Panc1 (cell line): ENCODE results near the gene RAB7B. TPM values are rescaled to one million over a fixed set of nuclear protein-coding genes. Genes with fewer than 3 reads are reported as not detected.

Experiments
- ATAC-seq: fragments of 200-7000 bp; cut with Tn5 transposase; 2 replicates; pipeline ENCODE4 v1.9.1; 2020; ENCODE audit warnings: mild to moderate bottlenecking, moderate library complexity
- BruUV-seq: library from RNA; stranded (reverse); fragments of 400-500 nt; replicated peaks from 2 replicates; lab custom pipeline; 2021; lab: Mats Ljungman, UMichigan
- CTCF ChIA-PET: fragments of 300-600 bp; sonication (Branson Sonifier 250); formaldehyde crosslinking; loops from one replicate; lab custom pipeline; 2022; ENCODE audit warnings: antibody characterized with exemption; lab: Charles Lee
- POLR2A ChIA-PET: fragments of 300-600 bp; sonication (Branson Sonifier 250); formaldehyde crosslinking; loops from one replicate; lab custom pipeline; 2022; ENCODE audit warnings: antibody characterized with exemption; lab: Charles Lee
- DNase-seq: peaks from one replicate; pipeline ENCODE4 v3.0.0-alpha.2; 2010; ENCODE audit warnings: low read depth, low spot score
- H3K27ac ChIP-seq: 2 replicates; pipeline ENCODE4 v1.5.1; 2011; ENCODE audit warnings: mild to moderate bottlenecking, low read length, inconsistent platforms
- H3K27me3 ChIP-seq: fragments of 200-500 bp; sonication (Bioruptor generic); 2 replicates; pipeline ENCODE4 v1.6.0; 2014; ENCODE audit warnings: low read length, inconsistent platforms; ENCODE audit not compliant: control insufficient read depth, insufficient read depth
- H3K36me3 ChIP-seq: fragments of 200-500 bp; sonication (Bioruptor generic); 2 replicates; pipeline ENCODE4 v1.5.1; 2014; ENCODE audit warnings: inconsistent platforms, mild to moderate bottlenecking, low read length, moderate library complexity; ENCODE audit not compliant: control insufficient read depth, insufficient read depth
- H3K4me1 ChIP-seq: 2 replicates; pipeline ENCODE4 v1.5.1; 2011; ENCODE audit warnings: inconsistent platforms, mild to moderate bottlenecking, low read length, moderate library complexity; ENCODE audit not compliant: control insufficient read depth, insufficient read depth
- H3K4me3 ChIP-seq, 2 experiments: 2 replicates each; pipeline ENCODE4 v1.5.1; 2011 to 2012; ENCODE audit warnings: low read depth in 2 of 2, low read length in 2 of 2, mild to moderate bottlenecking in 2 of 2, inconsistent platforms in 1 of 2, moderate library complexity in 1 of 2
- H3K9me3 ChIP-seq: fragments of 200-500 bp; sonication (Bioruptor generic); 2 replicates; pipeline ENCODE4 v1.5.1; 2014; ENCODE audit warnings: low read depth, mild to moderate bottlenecking, inconsistent platforms, low read length, moderate library complexity; ENCODE audit not compliant: control insufficient read depth, insufficient read depth
- POLR2AphosphoS5 ChIP-seq: IDR thresholded peaks from 2 replicates; pipeline ENCODE4 v1.6.1; 2012; ENCODE audit warnings: mild to moderate bottlenecking, low read depth, low read length, moderate library complexity
- SIN3A ChIP-seq: IDR thresholded peaks from 2 replicates; pipeline ENCODE4 v1.6.1; 2012; ENCODE audit warnings: low read depth, mild to moderate bottlenecking, low read length, moderate library complexity, borderline replicate concordance; ENCODE audit not compliant: insufficient read depth
- TCF7L2 ChIP-seq: IDR thresholded peaks from 2 replicates; pipeline ENCODE4 v1.6.1; 2011; ENCODE audit warnings: mild to moderate bottlenecking, low read depth, low read length, inconsistent platforms
- in situ Hi-C: cut with HindIII; loops from 2 replicates; pipeline ENCODE4 v1.10.0; 2016; ENCODE audit warnings: low sequenced_read_pairs, low pct_unique_long_range_greater_than_20kb
- intact Hi-C: fragments of 100-400 bp; cut with micrococcal nuclease; formaldehyde crosslinking; loops from one replicate; pipeline ENCODE4 v1.10.0; 2022; ENCODE audit not compliant: unreplicated experiment
- total RNA-seq: library from RNA; stranded (reverse); gene quantifications from one replicate; pipeline ENCODE4 v1.2.1, GENCODE V29; 2021; ENCODE audit not compliant: unreplicated experiment
- TF ChIP-seq, protein P1 (sequence below): fragments of 450-650 bp; IDR thresholded peaks from 2 replicates; pipeline ENCODE4 v1.5.1; 2017; ENCODE audit warnings: mild to moderate bottlenecking
- TF ChIP-seq, protein P2 (sequence below), 2 experiments: IDR thresholded peaks; 2 replicates each; pipeline ENCODE4 v1.6.1; 2011 to 2012; ENCODE audit warnings: low read depth in 2 of 2, control low read depth in 1 of 2, low read length in 1 of 2, mild to moderate bottlenecking in 1 of 2, moderate library complexity in 1 of 2; ENCODE audit not compliant: insufficient read depth in 1 of 2

Gene RAB7B
- total RNA-seq, 1 experiment from 2014 or later = 0.05 TPM

DNA sequence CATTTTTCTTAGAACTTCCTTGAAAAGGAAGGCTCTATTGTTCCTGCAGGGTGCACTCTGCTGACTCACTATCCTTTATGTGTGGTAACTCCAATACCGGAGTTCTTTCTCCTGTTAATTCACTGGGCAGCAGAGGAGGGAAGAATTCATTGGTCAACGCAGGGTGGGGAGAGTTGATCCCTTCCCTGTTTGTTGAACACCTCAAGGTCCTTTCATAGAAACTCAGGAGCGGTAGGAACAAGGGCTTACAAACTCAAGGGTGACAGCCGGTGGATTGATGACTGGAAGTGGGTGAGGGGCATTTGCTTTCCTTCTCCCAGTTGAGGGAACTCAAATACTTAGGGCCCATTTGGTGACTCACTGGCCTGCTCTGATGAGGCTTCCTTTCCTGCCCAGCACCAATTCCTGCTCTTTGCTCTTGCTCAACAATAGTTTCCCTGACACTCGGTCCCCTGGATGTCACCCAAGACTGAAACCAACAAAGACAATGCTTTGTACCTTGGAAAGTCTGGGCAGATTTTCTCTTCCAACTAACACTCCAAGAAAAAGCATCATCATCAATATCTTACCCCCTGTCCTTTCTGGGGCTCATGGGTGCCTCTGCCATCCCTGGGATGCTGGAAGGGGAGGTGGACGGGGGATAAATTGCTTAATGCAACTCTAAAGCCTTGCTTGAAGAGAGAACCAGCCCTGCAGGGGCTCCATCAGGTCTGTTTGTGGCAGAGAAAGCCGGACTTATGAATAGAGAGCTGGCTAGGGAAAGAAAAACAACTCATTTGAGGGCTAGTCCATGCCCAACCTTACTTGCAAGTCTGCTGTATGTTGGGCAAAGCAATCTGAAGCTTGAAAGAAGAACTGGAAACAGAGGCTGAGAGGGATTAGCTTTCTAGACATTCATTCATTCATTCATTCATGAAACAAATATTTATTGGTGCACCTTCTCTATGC lies 69.2 kb downstream of the RAB7B start:
- intact Hi-C loops = no loop called here
- H3K4me1 ChIP-seq = no peaks in the 10 kb centered on the region
- no peaks in the 10 kb centered on the region for H3K9me3 ChIP-seq
- H3K27ac ChIP-seq = no peak overlapping the region
- no TSS peak for BruUV-seq
- POLR2A ChIA-PET = interaction anchor here (0.6 kb wide), 1 partner anchor 144 kb away, joined by 3 read pairs; no protein-coding TSS in a partner anchor
- no peak overlapping the region for H3K4me3 ChIP-seq
- DNase-seq (no peak), ATAC-seq (no peak)
- CTCF ChIA-PET = no interaction called here
- TF ChIP-seq POLR2AphosphoS5 = no peak
- no peak for TF ChIP-seq SIN3A
- TF ChIP-seq, protein P1, sequence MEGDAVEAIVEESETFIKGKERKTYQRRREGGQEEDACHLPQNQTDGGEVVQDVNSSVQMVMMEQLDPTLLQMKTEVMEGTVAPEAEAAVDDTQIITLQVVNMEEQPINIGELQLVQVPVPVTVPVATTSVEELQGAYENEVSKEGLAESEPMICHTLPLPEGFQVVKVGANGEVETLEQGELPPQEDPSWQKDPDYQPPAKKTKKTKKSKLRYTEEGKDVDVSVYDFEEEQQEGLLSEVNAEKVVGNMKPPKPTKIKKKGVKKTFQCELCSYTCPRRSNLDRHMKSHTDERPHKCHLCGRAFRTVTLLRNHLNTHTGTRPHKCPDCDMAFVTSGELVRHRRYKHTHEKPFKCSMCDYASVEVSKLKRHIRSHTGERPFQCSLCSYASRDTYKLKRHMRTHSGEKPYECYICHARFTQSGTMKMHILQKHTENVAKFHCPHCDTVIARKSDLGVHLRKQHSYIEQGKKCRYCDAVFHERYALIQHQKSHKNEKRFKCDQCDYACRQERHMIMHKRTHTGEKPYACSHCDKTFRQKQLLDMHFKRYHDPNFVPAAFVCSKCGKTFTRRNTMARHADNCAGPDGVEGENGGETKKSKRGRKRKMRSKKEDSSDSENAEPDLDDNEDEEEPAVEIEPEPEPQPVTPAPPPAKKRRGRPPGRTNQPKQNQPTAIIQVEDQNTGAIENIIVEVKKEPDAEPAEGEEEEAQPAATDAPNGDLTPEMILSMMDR = no peak
- TF ChIP-seq TCF7L2 = no peak
- TF ChIP-seq, protein P2, sequence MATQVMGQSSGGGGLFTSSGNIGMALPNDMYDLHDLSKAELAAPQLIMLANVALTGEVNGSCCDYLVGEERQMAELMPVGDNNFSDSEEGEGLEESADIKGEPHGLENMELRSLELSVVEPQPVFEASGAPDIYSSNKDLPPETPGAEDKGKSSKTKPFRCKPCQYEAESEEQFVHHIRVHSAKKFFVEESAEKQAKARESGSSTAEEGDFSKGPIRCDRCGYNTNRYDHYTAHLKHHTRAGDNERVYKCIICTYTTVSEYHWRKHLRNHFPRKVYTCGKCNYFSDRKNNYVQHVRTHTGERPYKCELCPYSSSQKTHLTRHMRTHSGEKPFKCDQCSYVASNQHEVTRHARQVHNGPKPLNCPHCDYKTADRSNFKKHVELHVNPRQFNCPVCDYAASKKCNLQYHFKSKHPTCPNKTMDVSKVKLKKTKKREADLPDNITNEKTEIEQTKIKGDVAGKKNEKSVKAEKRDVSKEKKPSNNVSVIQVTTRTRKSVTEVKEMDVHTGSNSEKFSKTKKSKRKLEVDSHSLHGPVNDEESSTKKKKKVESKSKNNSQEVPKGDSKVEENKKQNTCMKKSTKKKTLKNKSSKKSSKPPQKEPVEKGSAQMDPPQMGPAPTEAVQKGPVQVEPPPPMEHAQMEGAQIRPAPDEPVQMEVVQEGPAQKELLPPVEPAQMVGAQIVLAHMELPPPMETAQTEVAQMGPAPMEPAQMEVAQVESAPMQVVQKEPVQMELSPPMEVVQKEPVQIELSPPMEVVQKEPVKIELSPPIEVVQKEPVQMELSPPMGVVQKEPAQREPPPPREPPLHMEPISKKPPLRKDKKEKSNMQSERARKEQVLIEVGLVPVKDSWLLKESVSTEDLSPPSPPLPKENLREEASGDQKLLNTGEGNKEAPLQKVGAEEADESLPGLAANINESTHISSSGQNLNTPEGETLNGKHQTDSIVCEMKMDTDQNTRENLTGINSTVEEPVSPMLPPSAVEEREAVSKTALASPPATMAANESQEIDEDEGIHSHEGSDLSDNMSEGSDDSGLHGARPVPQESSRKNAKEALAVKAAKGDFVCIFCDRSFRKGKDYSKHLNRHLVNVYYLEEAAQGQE (IDR thresholded peaks at IDR 0.05; ENCODE audit: insufficient read depth in 1 of 2, low read depth in 2 of 2, low read length in 1 of 2) = no peak
- peaks cover 5% of the 10 kb centered on the region for H3K27me3 ChIP-seq
- H3K36me3 ChIP-seq = no peaks in the 10 kb centered on the region
- in situ Hi-C loops = no loop called here

DNA sequence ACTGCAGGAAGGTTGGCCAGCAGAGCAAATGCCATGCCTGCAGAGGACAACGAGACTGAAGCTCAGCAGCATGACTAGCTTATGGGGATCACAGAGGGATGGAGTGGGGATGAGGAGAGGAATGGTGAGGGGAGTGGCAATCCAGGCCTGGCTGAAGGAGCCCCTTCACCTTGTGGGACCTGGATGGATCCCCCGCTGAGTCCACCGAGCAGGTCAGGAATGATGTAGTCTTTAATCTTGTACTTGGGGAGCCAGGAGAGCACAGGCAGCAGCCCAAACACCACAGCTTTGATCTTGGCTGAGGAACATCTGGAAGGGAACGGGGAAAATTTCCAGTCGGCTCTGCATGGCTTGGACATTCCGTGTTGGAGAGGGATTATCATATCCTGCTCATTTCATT lies 70.4 kb downstream of the RAB7B start:
- Histone ChIP-seq H3K27me3 (peaks cover 2% of the 10 kb centered on the region), H3K9me3 (no peaks in the 10 kb centered on the region), H3K4me1 (no peaks in the 10 kb centered on the region), H3K27ac (no peak overlapping the region), H3K36me3 (no peaks in the 10 kb centered on the region), H3K4me3 (no peak overlapping the region)
- BruUV-seq = no TSS peak
- ChIA-PET CTCF (no interaction called here), POLR2A (no interaction called here)
- intact Hi-C loops (no loop called here), in situ Hi-C loops (no loop called here)
- ATAC-seq (no peak), DNase-seq (no peak)
- TF ChIP-seq, protein P1 = no peak
- no peak for TF ChIP-seq TCF7L2
